Suppressor macrophage treated with lipopolysaccharide for 1 hour (primary cell): ENCODE data around the gene ITLN2.
"Not testable (repeated sequence)": the region's sequence is repeated elsewhere in the genome, so short reads cannot be mapped to it uniquely, and the experiment has no call there.

Experiments used
- DNase-seq, 3 donors: peaks; one replicate each; pipeline ENCODE4 v3.0.0-alpha.2; 2020 to 2022

ITLN2 gene

GRCh38 chr1:160954158-160955104 is at the start of gene ITLN2:
Gene ITLN2, minus strand, starts transcription at chr1:160954809. Its CDS starts 68 bp downstream, at chr1:160954741.
- DNase-seq: peak; percentile 68 to 71 (median 68)

GRCh38 chr1:161001525-161001924 is 46.9 kb upstream of the ITLN2 start:
- DNase-seq: no peak

DNA sequence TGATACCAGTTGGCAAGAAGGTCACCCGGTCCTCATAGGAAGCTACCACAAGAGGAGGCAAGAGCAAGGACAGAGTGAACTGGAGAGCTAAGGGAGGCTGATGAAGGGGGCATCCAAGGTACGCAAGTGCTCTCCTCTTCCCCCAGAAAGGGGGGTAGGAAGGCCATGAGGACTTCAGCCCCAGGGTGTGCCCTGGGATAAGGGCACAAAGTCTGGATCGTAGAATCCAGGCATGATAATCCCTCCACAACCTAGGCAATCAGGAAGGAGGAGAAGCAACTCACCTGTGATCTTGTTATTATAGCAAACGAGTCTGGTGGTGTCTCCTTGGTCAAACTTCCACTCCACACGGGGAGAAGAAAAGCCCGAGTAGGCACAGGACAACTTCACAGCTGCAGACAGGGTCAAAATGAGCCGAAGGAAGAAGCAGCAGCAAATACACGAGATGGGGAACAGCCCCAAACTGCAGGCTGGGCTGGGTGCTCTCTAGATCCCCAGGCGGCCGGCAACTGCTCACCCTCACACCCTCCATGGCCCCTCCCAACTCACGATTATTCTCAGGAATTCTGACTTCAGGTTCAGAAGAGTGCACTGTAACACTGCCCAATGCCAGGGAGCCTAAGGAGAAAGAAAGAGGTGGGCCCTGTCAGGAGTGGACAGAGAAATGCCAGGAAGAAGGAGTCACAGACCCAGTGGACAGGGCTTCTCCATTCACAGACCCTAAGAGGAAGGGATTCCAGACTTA is 46.3 kb upstream of the ITLN2 start:
- DNase-seq: no peak

- DNase-seq: no peak
Observed at GRCh38 chr1:160999376-160999775, 44.8 kb upstream of the ITLN2 start.

DNA sequence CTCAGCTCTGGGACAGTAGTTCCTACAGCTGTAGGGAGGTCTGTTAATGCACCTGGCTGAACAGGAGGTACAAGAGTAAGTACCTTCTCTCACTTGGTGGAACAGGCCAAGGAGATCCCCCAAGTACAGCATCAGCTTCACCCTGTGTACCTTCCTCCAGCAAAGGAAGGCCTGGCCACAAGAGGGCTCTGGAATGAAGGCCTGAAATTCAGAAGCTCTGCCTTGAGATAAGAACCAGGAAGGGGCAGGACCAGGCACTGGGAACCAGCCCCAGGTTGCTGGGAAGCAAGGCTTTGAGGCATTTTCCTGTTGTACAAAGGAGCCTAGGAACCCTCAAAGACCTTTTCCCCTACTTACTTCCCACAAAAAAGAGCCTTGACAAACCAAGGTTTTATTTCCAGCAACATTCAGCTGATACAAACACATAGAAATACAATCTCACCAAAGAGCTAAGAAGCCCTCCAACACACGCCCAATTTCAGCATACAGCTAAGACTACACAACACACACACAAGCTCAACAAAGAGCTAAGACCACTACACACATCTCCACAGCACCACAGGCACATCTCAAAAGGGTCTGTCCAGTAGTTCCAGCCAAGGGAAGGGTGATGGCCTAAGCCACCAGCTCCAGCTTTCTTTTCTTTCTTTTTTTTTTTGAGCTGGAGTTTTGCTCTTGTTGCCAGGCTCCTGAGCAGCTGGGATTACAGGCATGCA is 42.9 kb upstream of the ITLN2 start:
- peak; percentile 71 to 76 (median 76) for DNase-seq

DNA sequence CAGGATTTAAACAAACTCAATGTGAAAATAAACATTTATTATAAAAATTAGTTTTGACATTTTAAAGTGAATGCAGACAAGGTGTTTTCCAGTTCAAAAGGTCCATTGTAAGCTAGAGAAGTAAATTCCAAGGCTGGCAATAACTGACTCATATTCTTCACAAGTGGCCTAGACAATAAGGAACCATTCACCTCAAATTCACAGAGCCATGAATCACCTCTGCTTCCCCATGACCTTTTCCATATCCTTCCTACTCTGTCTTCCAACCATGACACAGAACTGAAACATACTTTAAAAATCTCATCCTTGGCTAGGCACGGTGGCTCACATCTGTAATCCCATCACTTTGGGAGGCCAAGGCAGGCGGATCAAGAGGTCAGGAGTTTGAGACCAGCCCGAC is 41.6 kb upstream of the ITLN2 start:
- DNase-seq: peak; percentile 66 to 82 (median 78)

- DNase-seq: peak; percentile 53 to 69 (median 65)
Observed at GRCh38 chr1:160993544-160994193, 39.1 kb upstream of the ITLN2 start.

- not testable (repeated sequence) for DNase-seq
Observed at GRCh38 chr1:160992036-160992435, 37.4 kb upstream of the ITLN2 start.

- no peak for DNase-seq
Observed at GRCh38 chr1:160987359-160988050, 32.9 kb upstream of the ITLN2 start.

GRCh38 chr1:160985723-160986122 is 31.1 kb upstream of the ITLN2 start:
- no peak for DNase-seq

DNA sequence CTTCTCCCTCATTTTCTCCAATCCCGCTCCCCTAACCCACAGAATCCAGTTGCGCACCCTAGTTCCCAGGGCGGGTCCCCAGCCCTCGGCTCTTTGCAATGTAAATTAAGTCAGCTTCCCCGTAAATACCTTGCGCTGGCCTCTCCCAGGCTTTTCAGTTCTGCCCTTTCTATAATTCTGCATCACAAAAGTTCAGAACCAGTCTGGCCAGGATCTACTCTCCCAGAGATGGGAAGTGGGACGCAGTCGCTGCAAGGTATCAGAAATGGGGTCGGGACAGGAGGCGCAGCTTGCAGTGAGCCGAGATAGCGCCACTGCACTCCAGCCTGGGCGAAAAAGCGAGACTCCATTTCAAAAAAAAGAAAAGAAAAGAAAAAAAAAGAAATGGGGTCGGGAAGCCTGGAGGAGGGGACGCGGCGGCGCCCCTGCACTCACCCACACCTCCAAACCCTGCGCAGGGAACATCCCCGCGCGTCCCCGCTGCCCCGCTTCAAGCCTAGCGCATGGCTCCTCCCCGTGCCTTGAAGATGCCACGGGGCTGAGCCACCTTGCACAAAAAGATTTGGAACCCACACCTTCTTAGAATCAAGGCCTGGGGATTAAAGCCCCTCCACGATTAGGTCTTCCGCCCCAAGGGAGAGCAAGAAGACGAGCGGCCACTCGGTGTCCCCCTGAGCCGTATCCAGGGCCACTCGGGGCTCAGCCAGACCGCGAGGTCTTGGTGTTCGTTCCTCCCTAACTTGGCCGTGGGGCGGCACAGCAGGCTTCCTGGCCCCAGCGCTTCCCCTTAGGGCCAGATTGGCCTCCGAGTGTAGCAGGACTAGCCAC is 27.2 kb upstream of the ITLN2 start:
- peak; percentile 46 to 69 (median 54) for DNase-seq

GRCh38 chr1:160979286-160979685 is 24.7 kb upstream of the ITLN2 start:
- peak in 1 of 3 donors; percentile 37 for DNase-seq

GRCh38 chr1:160978510-160978927 is 23.9 kb upstream of the ITLN2 start:
- DNase-seq: no peak

DNA sequence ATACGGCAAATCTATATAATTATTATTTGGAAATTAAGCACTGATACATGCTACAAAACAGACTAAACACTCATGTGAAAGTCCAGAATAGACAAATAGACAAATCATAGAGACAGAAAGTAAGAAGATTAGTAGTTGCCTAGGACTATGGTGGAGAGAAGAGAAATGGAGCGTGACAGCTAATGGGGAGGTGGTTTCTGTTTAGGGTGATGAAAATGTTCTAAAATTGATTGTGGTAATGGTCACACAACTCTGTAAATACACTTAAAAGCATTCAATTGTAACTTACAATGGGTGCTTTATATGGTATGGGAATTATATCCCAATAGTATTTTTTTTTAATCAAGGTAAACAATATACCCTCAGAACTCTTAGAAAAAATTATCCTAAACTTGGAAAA is 20.4 kb upstream of the ITLN2 start:
- no peak for DNase-seq

DNA sequence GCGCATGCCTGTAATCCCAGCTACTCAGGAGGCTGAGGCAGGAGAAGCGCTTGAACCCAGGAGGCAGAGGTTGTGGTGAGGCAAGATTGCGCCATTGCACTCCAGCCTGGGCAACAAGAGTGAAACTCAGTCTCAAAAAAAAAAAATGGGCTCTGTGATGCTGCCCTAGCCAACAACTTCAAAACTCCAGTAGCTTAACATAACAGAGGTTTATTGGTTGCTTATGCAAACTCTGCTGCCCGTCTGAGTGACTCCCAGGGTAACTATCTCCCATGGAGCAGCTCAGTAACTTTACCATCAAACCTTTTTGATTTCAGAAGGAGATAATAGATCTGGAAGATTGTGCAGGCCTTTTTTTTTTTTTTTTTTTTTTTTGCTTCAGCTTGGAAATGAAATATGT is 18.9 kb upstream of the ITLN2 start:
- DNase-seq: no peak

DNA sequence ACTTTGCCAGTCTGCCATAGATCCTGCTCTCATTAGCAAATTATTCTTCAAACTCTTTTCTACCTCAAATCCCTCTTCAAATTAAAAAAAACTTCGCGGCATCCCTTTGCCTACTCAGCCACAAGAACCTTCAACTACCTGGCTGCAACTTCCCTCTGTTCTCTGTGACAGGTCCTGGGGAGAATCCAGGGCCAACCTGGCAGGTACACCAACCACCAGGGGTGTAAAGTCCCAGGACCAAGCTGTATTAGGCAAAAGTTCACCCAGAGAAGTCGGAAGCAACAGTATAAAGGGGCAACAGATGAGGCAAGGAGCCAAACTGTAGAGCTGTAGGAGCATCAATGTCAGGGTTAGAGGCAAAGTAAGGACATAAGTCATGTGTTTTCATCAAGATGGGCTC is 18.3 kb upstream of the ITLN2 start:
- DNase-seq: no peak

- peak in 2 of 3 donors; percentile 24 to 32 for DNase-seq
Observed at GRCh38 chr1:160971618-160972056, 17.0 kb upstream of the ITLN2 start.

DNA sequence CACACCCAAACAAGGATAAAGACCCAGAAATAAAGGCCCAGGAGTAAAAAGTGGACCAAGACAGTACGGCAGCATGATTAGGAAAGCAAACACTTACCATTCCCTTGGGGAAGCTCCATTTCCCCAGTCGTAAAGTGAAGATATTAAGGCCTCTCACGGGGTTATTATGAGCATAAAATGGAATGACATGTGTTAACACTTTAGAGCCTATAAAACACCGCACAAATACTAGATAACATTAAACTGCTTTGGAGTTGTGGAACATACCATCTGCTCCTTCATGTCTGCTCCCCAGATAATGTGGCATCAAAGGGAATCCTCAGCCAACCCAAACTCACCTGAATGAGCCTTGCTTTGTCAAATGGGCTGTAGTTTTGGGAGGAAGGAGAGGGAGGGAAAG is 8.9 kb upstream of the ITLN2 start:
- DNase-seq: no peak

GRCh38 chr1:160961419-160961818 is 6.8 kb upstream of the ITLN2 start:
- no peak for DNase-seq

DNA sequence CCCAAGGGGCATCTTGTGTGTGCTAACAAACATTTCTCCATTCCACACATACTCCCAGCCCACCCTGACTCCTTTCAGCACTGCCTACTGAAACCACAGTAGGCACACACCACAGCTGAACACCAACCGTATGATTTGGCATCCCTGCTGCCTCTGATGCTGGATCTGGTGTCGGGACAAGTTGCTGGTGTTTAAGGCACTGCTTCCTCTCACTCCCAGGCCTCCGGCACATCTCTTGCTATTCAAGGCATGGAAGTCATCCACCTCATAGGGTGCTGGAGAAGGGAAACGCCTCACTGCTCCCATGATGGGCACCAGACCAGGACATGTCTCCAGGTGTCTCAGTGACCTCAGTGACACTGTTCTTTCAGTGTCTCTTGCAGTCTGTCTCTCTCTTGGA is 2.4 kb upstream of the ITLN2 start:
- DNase-seq: no peak

- no peak for DNase-seq
Observed at GRCh38 chr1:160953030-160953429, 1.6 kb downstream of the ITLN2 start.
